ENCODE results near the gene RAB42. TPM values are rescaled to one million over a fixed set of nuclear protein-coding genes. Genes with fewer than 3 reads are reported as not detected.

Gene RAB42
- total RNA-seq, 1 donor from 2014 or later = 5.6 TPM

Other genes with a start within 250 kb of the RAB42 start
- 14.0 and 18.8 TPM in 2 replicates for gene PHACTR4, start 222.5 kb upstream of the RAB42 start, total RNA-seq
- gene RCC1, start 86.2 kb upstream of the RAB42 start, total RNA-seq = 41.6 and 52.4 TPM in 2 replicates
- 18.8 and 20.7 TPM in 2 replicates for gene TRNAU1AP, start 39.2 kb upstream of the RAB42 start, total RNA-seq
- gene TAF12, start 50.8 kb downstream of the RAB42 start, total RNA-seq = 18.7 and 24.0 TPM in 2 replicates
- gene RNU11, start 56.3 kb downstream of the RAB42 start, total RNA-seq = not detected in 2 replicates
- gene GMEB1, start 76.5 kb downstream of the RAB42 start, total RNA-seq = 5.3 and 7.5 TPM in 2 replicates
- 62.6 and 86.0 TPM in 2 replicates for gene YTHDF2, start 144.7 kb downstream of the RAB42 start, total RNA-seq
- not detected in 2 replicates for gene OPRD1, start 219.9 kb downstream of the RAB42 start, total RNA-seq

Measured in dermis microvascular lymphatic vessel endothelial cell (primary cell).